K562 (cell line): ENCODE measurements around the gene CELSR1. TPM values are rescaled to one million over a fixed set of nuclear protein-coding genes. Genes with fewer than 3 reads are reported as not detected.
A peak's percentile ranks its signal among the peaks of the same experiment; 100 is the strongest.

Experiments used
- CBX1 ChIP-seq: sonication (generic); IDR thresholded peaks from 2 replicates; pipeline ENCODE4 v1.6.1; 2016; ENCODE audit warnings: antibody characterized with exemption, low read depth, mild to moderate bottlenecking
- CEBPG ChIP-seq, 3 experiments: fragments of 200-800 bp in 1 of 3; sonication (Bioruptor generic) in 1 of 3; sonication (generic) in 1 of 3; formaldehyde crosslinking in 1 of 3; IDR thresholded peaks in 2 of 3; conservative IDR thresholded peaks in 1 of 3; 2 replicates each; pipeline versions ENCODE4 v1.6.1 to v1.8.0; 2016 to 2022; ENCODE audit warnings: missing compliant biosample characterization in 2 of 3, missing genetic modification characterization in 2 of 3, mild to moderate bottlenecking in 1 of 3, missing genetic modification reagents in 1 of 3
- DPF2 ChIP-seq: fragments of 450-650 bp; IDR thresholded peaks from 2 replicates; pipeline ENCODE4 v1.6.1; 2016
- ETS2 ChIP-seq: IDR thresholded peaks from 2 replicates; pipeline ENCODE4 v1.6.1; 2016; ENCODE audit warnings: borderline replicate concordance, missing genetic modification characterization, mild to moderate bottlenecking, moderate library complexity, missing compliant biosample characterization; ENCODE audit not compliant: poor library complexity, severe bottlenecking
- GABPB1 ChIP-seq: sonication (generic); formaldehyde crosslinking; IDR thresholded peaks from 2 replicates; pipeline ENCODE4 v1.8.0; 2022; ENCODE audit warnings: mild to moderate bottlenecking, missing genetic modification reagents
- KDM1A ChIP-seq, 2 experiments: fragments of 450-650 bp; IDR thresholded peaks; 2 replicates each; pipeline ENCODE4 v1.6.1; 2016; ENCODE audit warnings: mild to moderate bottlenecking in 2 of 2
- MAFG ChIP-seq: fragments of 450-650 bp; conservative IDR thresholded peaks from 2 replicates; pipeline ENCODE4 v1.6.1; 2016; ENCODE audit warnings: missing genetic modification characterization, missing compliant biosample characterization
- MEIS2 ChIP-seq: fragments of 450-650 bp; IDR thresholded peaks from 2 replicates; pipeline ENCODE4 v1.6.1; 2014; ENCODE audit warnings: mild to moderate bottlenecking; ENCODE audit not compliant: partially characterized antibody
- NFIC ChIP-seq: fragments of 450-650 bp; IDR thresholded peaks from 2 replicates; pipeline ENCODE4 v1.6.1; 2017; ENCODE audit warnings: mild to moderate bottlenecking, inconsistent platforms
- NUFIP1 ChIP-seq: fragments of 450-650 bp; IDR thresholded peaks from 2 replicates; pipeline ENCODE4 v1.6.1; 2018; ENCODE audit not compliant: partially characterized antibody
- PTBP1 ChIP-seq: fragments of 200-400 bp; formaldehyde crosslinking; IDR thresholded peaks from 2 replicates; pipeline ENCODE4 v1.6.1; 2017; ENCODE audit warnings: low read depth, low read length
- RBFOX2 ChIP-seq: fragments of 200-400 bp; formaldehyde crosslinking; IDR thresholded peaks from 2 replicates; pipeline ENCODE4 v1.6.1; 2017; ENCODE audit warnings: low read depth, mild to moderate bottlenecking, low read length, moderate library complexity
- RBM25 ChIP-seq: fragments of 200-400 bp; formaldehyde crosslinking; IDR thresholded peaks from 2 replicates; pipeline ENCODE4 v1.6.1; 2018; ENCODE audit warnings: low read length, low read depth, moderate library complexity; ENCODE audit not compliant: severe bottlenecking
- RCOR1 ChIP-seq, 2 experiments: IDR thresholded peaks; 2 replicates each; pipeline ENCODE4 v1.6.1; 2012; ENCODE audit warnings: low read depth in 2 of 2, low read length in 2 of 2, borderline replicate concordance in 1 of 2, improper control_type of control experiment in 1 of 2
- TCFL5 ChIP-seq: fragments of 250-450 bp; sonication (Bioruptor Pico); conservative IDR thresholded peaks from 2 replicates; pipeline ENCODE4 v1.6.1; 2021; ENCODE audit warnings: mild to moderate bottlenecking, moderate library complexity, matching md5 sums
- THRAP3 ChIP-seq: fragments of 450-650 bp; IDR thresholded peaks from 2 replicates; pipeline ENCODE4 v1.6.1; 2016; ENCODE audit warnings: mild to moderate bottlenecking, inconsistent platforms, borderline replicate concordance
- TRIM24 ChIP-seq, 2 experiments: fragments of 450-650 bp; IDR thresholded peaks; 2 replicates each; pipeline ENCODE4 v1.6.1; 2016
- ZFP36 ChIP-seq: fragments of 150-350 bp; IDR thresholded peaks from 2 replicates; pipeline ENCODE4 v1.6.1; 2018; ENCODE audit warnings: low read length, low read depth; ENCODE audit not compliant: partially characterized antibody
- ZNF445 ChIP-seq: fragments of 250-450 bp; sonication (Bioruptor Pico); IDR thresholded peaks from 2 replicates; pipeline ENCODE4 v1.4.0; 2020; ENCODE audit warnings: low read depth, mild to moderate bottlenecking, moderate library complexity
- polyA plus RNA-seq, 8 experiments: library from polyadenylated mRNA; depleted of rRNA in 4 of 8; stranded (reverse) in 5 of 8; unstranded in 3 of 8; fragments of >200 nt; fragmentation: Nextera tagmentation in 2 of 8; fragmentation: Illumina TruSeq in 1 of 8; extraction: Ambion mirVana in 2 of 8; extraction: Trizol in 1 of 8; gene quantifications; 2 replicates each; pipeline versions ENCODE4 v1.2.1 to v1.2.3, GENCODE V29; 2011 to 2014; ENCODE audit warnings: inconsistent platforms in 1 of 8, missing spikeins in 1 of 8
- total RNA-seq, 7 experiments: library from RNA; depleted of rRNA in 6 of 7; stranded (reverse); fragments of >200 nt in 6 of 7; fragmentation: Illumina TruSeq in 2 of 7; extraction: Trizol in 2 of 7; gene quantifications; 2 replicates each; pipeline versions ENCODE4 v1.2.1 to v1.2.3, GENCODE V29; 2011 to 2021; ENCODE audit warnings: low replicate concordance in 1 of 7
- TF ChIP-seq, protein P1 (sequence below): fragments of 200-800 bp; sonication (Bioruptor generic); IDR thresholded peaks from 2 replicates; pipeline ENCODE4 v1.6.1; 2016; ENCODE audit warnings: missing genetic modification characterization, missing compliant biosample characterization
- TF ChIP-seq, protein P2 (sequence below): fragments of 450-650 bp; IDR thresholded peaks from 2 replicates; pipeline ENCODE4 v1.6.1; 2016
- TF ChIP-seq, protein P3 (sequence below): sonication (generic); formaldehyde crosslinking; IDR thresholded peaks from 2 replicates; pipeline ENCODE4 v1.8.0; 2022; ENCODE audit warnings: mild to moderate bottlenecking, missing genetic modification reagents

The CELSR1 gene
- total and polyA plus RNA-seq, 9 of the 15 experiments (the other 6 are each of a cell fraction or from before 2014, with no cell fraction given): under 0.01 to 0.09 TPM; not detected in 7

DNA sequence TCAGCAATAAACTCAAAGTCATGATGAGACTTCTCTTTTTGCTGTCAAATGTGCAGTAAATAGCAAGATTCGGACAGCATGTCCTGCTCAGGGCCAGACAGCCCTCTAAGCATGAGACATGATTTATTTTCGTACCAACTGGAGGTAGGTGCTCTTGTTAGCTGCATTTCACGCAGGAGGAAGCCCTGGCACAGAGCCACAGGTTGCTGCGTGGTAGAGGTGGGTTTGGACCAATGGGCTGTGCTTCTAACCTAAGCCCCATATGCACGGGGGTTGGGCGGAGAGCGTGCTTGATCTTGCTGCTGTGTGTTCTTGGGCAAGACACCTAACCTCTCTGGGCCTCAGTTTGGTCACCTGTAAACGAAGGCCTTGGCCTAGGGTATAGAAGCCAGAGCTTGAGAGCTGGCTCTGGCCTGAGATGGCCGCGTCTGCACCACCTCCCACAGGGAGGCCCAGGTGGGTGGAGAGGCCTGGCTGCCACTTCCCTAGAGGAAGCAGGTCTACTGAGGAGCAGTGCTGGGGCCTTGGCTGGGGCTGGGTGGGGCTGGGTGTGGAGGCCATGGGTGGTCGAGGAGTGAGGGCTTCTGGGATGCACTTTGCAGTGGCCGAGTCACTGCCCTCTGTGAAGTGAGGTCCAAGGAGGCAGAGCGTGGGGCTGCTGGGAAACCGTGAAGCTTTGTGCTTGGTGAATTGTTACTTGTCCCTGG is 44.3 kb upstream of the CELSR1 start (continued):
- TF ChIP-seq RCOR1 (IDR thresholded peaks at IDR 0.05; ENCODE audit: borderline replicate concordance in 1 of 2, low read depth in 2 of 2, low read length in 2 of 2) (0 out of 4 replicates have a peak, but pooled peaks have one; percentile 11 to 15), TRIM24 (IDR thresholded peaks at IDR 0.05) (no peak), RBM25 (peak; percentile 63), ZFP36 (peak; percentile 87), PTBP1 (0 out of 2 replicates have a peak, but pooled peaks have one; percentile 64), NUFIP1 (no peak), GABPB1 (no peak), RBFOX2 (no peak), KDM1A (IDR thresholded peaks at IDR 0.05) (peak in 1 of 2 experiments; percentile 74; a peak in 2 of 4 replicates), MAFG (tag) (peak; percentile 30; the same call in 1 of the 2 replicates), CBX1 (0 out of 2 replicates have a peak, but pooled peaks have one; percentile 63), MEIS2 (peak; percentile 51), CEBPG (CRISPR knock-in tag; IDR thresholded peaks at IDR 0.05) (no peak), CEBPG (tag; conservative IDR thresholded peaks at IDR 0.05 in 1 of 2, IDR thresholded peaks at IDR 0.05 in 1 of 2) (no peak), DPF2 (no peak), THRAP3 (no peak), NFIC (peak; percentile 28; the same call in 1 of the 2 replicates), ZNF445 (CRISPR knock-in tag) (no peak), TCFL5 (no peak), ETS2 (no peak)
- TF ChIP-seq, protein P1, sequence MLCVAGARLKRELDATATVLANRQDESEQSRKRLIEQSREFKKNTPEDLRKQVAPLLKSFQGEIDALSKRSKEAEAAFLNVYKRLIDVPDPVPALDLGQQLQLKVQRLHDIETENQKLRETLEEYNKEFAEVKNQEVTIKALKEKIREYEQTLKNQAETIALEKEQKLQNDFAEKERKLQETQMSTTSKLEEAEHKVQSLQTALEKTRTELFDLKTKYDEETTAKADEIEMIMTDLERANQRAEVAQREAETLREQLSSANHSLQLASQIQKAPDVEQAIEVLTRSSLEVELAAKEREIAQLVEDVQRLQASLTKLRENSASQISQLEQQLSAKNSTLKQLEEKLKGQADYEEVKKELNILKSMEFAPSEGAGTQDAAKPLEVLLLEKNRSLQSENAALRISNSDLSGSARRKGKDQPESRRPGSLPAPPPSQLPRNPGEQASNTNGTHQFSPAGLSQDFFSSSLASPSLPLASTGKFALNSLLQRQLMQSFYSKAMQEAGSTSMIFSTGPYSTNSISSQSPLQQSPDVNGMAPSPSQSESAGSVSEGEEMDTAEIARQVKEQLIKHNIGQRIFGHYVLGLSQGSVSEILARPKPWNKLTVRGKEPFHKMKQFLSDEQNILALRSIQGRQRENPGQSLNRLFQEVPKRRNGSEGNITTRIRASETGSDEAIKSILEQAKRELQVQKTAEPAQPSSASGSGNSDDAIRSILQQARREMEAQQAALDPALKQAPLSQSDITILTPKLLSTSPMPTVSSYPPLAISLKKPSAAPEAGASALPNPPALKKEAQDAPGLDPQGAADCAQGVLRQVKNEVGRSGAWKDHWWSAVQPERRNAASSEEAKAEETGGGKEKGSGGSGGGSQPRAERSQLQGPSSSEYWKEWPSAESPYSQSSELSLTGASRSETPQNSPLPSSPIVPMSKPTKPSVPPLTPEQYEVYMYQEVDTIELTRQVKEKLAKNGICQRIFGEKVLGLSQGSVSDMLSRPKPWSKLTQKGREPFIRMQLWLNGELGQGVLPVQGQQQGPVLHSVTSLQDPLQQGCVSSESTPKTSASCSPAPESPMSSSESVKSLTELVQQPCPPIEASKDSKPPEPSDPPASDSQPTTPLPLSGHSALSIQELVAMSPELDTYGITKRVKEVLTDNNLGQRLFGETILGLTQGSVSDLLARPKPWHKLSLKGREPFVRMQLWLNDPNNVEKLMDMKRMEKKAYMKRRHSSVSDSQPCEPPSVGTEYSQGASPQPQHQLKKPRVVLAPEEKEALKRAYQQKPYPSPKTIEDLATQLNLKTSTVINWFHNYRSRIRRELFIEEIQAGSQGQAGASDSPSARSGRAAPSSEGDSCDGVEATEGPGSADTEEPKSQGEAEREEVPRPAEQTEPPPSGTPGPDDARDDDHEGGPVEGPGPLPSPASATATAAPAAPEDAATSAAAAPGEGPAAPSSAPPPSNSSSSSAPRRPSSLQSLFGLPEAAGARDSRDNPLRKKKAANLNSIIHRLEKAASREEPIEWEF (CRISPR knock-in tag): no peak
- TF ChIP-seq, protein P2, sequence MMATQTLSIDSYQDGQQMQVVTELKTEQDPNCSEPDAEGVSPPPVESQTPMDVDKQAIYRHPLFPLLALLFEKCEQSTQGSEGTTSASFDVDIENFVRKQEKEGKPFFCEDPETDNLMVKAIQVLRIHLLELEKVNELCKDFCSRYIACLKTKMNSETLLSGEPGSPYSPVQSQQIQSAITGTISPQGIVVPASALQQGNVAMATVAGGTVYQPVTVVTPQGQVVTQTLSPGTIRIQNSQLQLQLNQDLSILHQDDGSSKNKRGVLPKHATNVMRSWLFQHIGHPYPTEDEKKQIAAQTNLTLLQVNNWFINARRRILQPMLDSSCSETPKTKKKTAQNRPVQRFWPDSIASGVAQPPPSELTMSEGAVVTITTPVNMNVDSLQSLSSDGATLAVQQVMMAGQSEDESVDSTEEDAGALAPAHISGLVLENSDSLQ: peak; percentile 35; the same call in 1 of the 2 replicates
- TF ChIP-seq, protein P3, sequence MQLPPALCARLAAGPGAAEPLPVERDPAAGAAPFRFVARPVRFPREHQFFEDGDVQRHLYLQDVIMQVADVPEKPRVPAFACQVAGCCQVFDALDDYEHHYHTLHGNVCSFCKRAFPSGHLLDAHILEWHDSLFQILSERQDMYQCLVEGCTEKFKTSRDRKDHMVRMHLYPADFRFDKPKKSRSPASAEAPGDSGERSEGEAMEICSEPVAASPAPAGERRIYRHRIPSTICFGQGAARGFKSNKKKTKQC: no peak
